Liver (tissue), 9 donors: ENCODE measurements around the gene LHFPL5. TPM values are rescaled to one million over a fixed set of nuclear protein-coding genes. Genes with fewer than 3 reads are reported as not detected.

Source experiments
- DNase-seq: peaks from one replicate; pipeline ENCODE4 v3.0.0-alpha.2; 2017; ENCODE audit warnings: low spot score
- H3K27ac ChIP-seq, 2 donors: one replicate each; pipeline ENCODE4 v1.7.0; 2013; ENCODE audit warnings: inconsistent platforms in 2 of 2, low read length in 2 of 2, control low read depth in 1 of 2, low read depth in 1 of 2, mild to moderate bottlenecking in 1 of 2
- H3K27me3 ChIP-seq, 4 donors: one replicate each; pipeline versions ENCODE4 v1.6.1 to v1.7.0; 2013; ENCODE audit warnings: low read length in 3 of 4, inconsistent platforms in 1 of 4, mild to moderate bottlenecking in 1 of 4, moderate library complexity in 1 of 4; ENCODE audit not compliant: control insufficient read depth in 4 of 4, insufficient read depth in 4 of 4
- H3K36me3 ChIP-seq, 4 donors: one replicate each; pipeline versions ENCODE4 v1.6.1 to v1.7.0; 2013; ENCODE audit warnings: low read length in 3 of 4, mild to moderate bottlenecking in 3 of 4, low read depth in 1 of 4, moderate library complexity in 1 of 4; ENCODE audit not compliant: control insufficient read depth in 4 of 4, insufficient read depth in 3 of 4
- H3K4me1 ChIP-seq, 4 donors: one replicate each; pipeline versions ENCODE4 v1.6.1 to v1.7.0; 2013; ENCODE audit warnings: low read length in 3 of 4, mild to moderate bottlenecking in 3 of 4, moderate library complexity in 1 of 4; ENCODE audit not compliant: control insufficient read depth in 4 of 4, insufficient read depth in 4 of 4
- H3K4me3 ChIP-seq, 3 donors: one replicate each; pipeline versions ENCODE4 v1.6.1 to v1.7.0; 2013; ENCODE audit warnings: low read length in 3 of 3, control low read depth in 1 of 3, low read depth in 1 of 3, mild to moderate bottlenecking in 1 of 3
- H3K9ac ChIP-seq, 2 donors: one replicate each; pipeline ENCODE4 v1.7.0; 2013; ENCODE audit warnings: low read length in 2 of 2, mild to moderate bottlenecking in 2 of 2, moderate library complexity in 2 of 2, control low read depth in 1 of 2, low read depth in 1 of 2
- H3K9me3 ChIP-seq, 4 donors: one replicate each; pipeline versions ENCODE4 v1.6.1 to v1.7.0; 2013; ENCODE audit warnings: low read length in 3 of 4; ENCODE audit not compliant: control insufficient read depth in 4 of 4
- EGR1 ChIP-seq, 2 donors: IDR thresholded peaks; 2 replicates each; pipeline ENCODE4 v1.6.1; 2016 to 2018; ENCODE audit warnings: antibody characterized with exemption in 2 of 2, low read depth in 2 of 2
- FOXA1 ChIP-seq: IDR thresholded peaks from 2 replicates; pipeline ENCODE4 v1.6.1; 2016; ENCODE audit warnings: antibody characterized with exemption
- FOXA2 ChIP-seq: IDR thresholded peaks from 2 replicates; pipeline ENCODE4 v1.6.1; 2016; ENCODE audit warnings: antibody characterized with exemption
- GABPA ChIP-seq, 2 donors: IDR thresholded peaks in 1 of 2; conservative IDR thresholded peaks in 1 of 2; 2 replicates each; pipeline ENCODE4 v1.6.1; 2016; ENCODE audit warnings: antibody characterized with exemption in 2 of 2, mild to moderate bottlenecking in 1 of 2, moderate library complexity in 1 of 2
- HNF4A ChIP-seq, 2 donors: conservative IDR thresholded peaks; 2 replicates each; pipeline ENCODE4 v1.6.1; 2016; ENCODE audit warnings: antibody characterized with exemption in 2 of 2, mild to moderate bottlenecking in 2 of 2
- HNF4G ChIP-seq: IDR thresholded peaks from 2 replicates; pipeline ENCODE4 v1.6.1; 2016; ENCODE audit warnings: antibody characterized with exemption
- JUND ChIP-seq, 2 donors: IDR thresholded peaks; 2 replicates each; pipeline ENCODE4 v1.6.1; 2016; ENCODE audit warnings: antibody characterized with exemption in 2 of 2
- NR2F2 ChIP-seq: IDR thresholded peaks from 2 replicates; pipeline ENCODE4 v1.6.1; 2016; ENCODE audit warnings: antibody characterized with exemption
- RAD21 ChIP-seq, 2 donors: IDR thresholded peaks; 2 replicates each; pipeline ENCODE4 v1.6.1; 2016; ENCODE audit warnings: antibody characterized with exemption in 2 of 2, mild to moderate bottlenecking in 2 of 2
- RXRA ChIP-seq, 2 donors: IDR thresholded peaks; 2 replicates each; pipeline ENCODE4 v1.6.1; 2017 to 2018; ENCODE audit warnings: antibody characterized with exemption in 2 of 2, mild to moderate bottlenecking in 1 of 2
- SP1 ChIP-seq: IDR thresholded peaks from 2 replicates; pipeline ENCODE4 v1.6.1; 2018; ENCODE audit warnings: antibody characterized with exemption, mild to moderate bottlenecking
- YY1 ChIP-seq: IDR thresholded peaks from 2 replicates; pipeline ENCODE4 v1.6.1; 2016; ENCODE audit warnings: antibody characterized with exemption, mild to moderate bottlenecking
- WGBS: extraction: QIAGEN DNeasy Blood & Tissue Kit; methylation state at CpG from one replicate; pipeline ENCODE4 v1.1.7; 2013; 5-methylcytosine and 5-hydroxymethylcytosine counted together
- polyA plus RNA-seq, 2 donors: library from polyadenylated mRNA; stranded (reverse) in 1 of 2; unstranded in 1 of 2; fragments of 200-250 nt in 1 of 2; fragments of >200 nt in 1 of 2; fragmentation: Nextera tagmentation in 1 of 2; extraction: Ambion mirVana in 1 of 2; gene quantifications; one replicate each; pipeline versions ENCODE4 v1.2.1 to v1.2.3, GENCODE V29; 2013 to 2015
- total RNA-seq, 2 donors: library from RNA; depleted of rRNA; stranded (reverse); fragments of >200 nt; gene quantifications; one replicate each; pipeline ENCODE4 v1.2.3, GENCODE V29; 2014
- TF ChIP-seq, protein P1 (sequence below): IDR thresholded peaks from 2 replicates; pipeline ENCODE4 v1.6.1; 2016; ENCODE audit warnings: antibody characterized with exemption, mild to moderate bottlenecking
- TF ChIP-seq, protein P2 (sequence below): IDR thresholded peaks from 2 replicates; pipeline ENCODE4 v1.6.1; 2016; ENCODE audit warnings: antibody characterized with exemption
- TF ChIP-seq, protein P3 (sequence below): fragments of 150-350 bp; IDR thresholded peaks from 2 replicates; pipeline ENCODE4 v1.5.1; 2017; ENCODE audit warnings: improper control_type of control experiment, low read depth, low read length; ENCODE audit not compliant: missing input control
- TF ChIP-seq, protein P4 (sequence below): IDR thresholded peaks from 2 replicates; pipeline ENCODE4 v1.6.1; 2016; ENCODE audit warnings: antibody characterized with exemption
- TF ChIP-seq, protein P5 (sequence below): IDR thresholded peaks from 2 replicates; pipeline ENCODE4 v1.6.1; 2016; ENCODE audit warnings: antibody characterized with exemption
- donor health status: healthy.
- donor health status: healthy.
- donor health status: healthy.
- donor health status: healthy.
- donor health status: healthy.

Gene LHFPL5
- total and polyA plus RNA-seq, 4 donors = not detected

DNA sequence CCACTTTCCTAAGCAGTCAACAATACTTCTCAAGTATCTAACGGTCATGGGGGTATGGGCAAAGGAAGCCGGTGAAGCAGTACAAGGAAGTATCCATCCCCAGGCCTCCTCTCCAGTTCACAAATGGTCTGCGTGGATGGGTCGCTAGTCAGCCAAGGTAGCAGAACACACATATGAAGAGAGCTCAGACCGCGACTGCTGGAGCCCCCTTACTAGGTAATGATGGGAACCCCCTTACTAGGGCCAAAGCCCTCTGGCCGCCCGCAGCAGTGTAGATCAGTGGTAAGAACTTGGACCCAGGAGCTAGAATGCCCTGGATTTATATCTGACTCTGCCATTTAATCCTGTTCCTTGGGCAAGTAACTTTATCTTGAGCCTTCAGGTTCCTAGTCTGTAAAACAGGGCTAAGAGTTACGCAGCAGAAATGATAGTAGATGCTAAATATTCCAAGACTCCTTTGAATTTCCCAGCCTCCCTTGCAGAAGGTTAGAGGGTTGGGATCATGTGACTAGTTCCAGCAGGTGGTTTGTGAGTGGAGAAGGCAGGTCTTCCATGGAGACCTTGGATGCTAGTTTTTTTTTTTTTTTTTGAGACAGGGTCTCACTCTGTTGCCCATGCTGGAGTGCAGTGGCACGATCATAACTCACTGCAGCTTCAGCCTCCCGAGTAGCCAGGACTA lies 30.9 kb upstream of the LHFPL5 start:
- no peak for DNase-seq
- no peak for TF ChIP-seq GABPA (IDR thresholded peaks at IDR 0.05 in 1 of 2, conservative IDR thresholded peaks at IDR 0.05 in 1 of 2)
- 86% methylated on average over 11 of the region's 11 CpGs for WGBS
- H3K27ac ChIP-seq = no peak overlapping the region
- no peaks in the 10 kb centered on the region for H3K27me3 ChIP-seq
- H3K4me1 ChIP-seq = peaks cover 0 to 6% (median 3%) of the 10 kb centered on the region in 4 donors
- H3K9ac ChIP-seq = no peak overlapping the region
- no peaks in the 10 kb centered on the region for H3K9me3 ChIP-seq
- no peaks in the 10 kb centered on the region for H3K36me3 ChIP-seq
- H3K4me3 ChIP-seq = no peak overlapping the region

DNA sequence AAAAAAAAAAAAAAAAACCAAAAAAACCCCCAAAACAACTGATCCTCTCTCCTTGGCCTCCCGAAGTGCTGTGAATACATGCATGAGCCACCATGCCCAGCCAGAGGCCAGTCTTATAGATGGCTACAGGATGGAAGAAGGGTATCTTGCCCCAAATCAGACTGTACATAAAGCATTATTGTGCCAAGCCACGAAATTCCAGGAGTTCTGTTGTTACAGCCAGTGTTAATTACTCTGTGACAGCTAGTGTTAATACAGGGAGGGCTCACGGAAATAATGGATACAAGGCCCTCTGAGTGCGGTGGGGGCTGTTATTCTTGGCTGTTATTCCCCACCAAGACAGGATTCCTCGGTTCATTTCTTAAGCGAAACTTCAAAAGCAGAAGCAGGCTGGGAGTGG lies 30.1 kb upstream of the LHFPL5 start:
- no peak overlapping the region for H3K27ac ChIP-seq
- 90% methylated on average over 6 of the region's 6 CpGs for WGBS
- no peak for TF ChIP-seq YY1
- TF ChIP-seq, protein P1, sequence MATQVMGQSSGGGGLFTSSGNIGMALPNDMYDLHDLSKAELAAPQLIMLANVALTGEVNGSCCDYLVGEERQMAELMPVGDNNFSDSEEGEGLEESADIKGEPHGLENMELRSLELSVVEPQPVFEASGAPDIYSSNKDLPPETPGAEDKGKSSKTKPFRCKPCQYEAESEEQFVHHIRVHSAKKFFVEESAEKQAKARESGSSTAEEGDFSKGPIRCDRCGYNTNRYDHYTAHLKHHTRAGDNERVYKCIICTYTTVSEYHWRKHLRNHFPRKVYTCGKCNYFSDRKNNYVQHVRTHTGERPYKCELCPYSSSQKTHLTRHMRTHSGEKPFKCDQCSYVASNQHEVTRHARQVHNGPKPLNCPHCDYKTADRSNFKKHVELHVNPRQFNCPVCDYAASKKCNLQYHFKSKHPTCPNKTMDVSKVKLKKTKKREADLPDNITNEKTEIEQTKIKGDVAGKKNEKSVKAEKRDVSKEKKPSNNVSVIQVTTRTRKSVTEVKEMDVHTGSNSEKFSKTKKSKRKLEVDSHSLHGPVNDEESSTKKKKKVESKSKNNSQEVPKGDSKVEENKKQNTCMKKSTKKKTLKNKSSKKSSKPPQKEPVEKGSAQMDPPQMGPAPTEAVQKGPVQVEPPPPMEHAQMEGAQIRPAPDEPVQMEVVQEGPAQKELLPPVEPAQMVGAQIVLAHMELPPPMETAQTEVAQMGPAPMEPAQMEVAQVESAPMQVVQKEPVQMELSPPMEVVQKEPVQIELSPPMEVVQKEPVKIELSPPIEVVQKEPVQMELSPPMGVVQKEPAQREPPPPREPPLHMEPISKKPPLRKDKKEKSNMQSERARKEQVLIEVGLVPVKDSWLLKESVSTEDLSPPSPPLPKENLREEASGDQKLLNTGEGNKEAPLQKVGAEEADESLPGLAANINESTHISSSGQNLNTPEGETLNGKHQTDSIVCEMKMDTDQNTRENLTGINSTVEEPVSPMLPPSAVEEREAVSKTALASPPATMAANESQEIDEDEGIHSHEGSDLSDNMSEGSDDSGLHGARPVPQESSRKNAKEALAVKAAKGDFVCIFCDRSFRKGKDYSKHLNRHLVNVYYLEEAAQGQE = no peak
- TF ChIP-seq, protein P2, sequence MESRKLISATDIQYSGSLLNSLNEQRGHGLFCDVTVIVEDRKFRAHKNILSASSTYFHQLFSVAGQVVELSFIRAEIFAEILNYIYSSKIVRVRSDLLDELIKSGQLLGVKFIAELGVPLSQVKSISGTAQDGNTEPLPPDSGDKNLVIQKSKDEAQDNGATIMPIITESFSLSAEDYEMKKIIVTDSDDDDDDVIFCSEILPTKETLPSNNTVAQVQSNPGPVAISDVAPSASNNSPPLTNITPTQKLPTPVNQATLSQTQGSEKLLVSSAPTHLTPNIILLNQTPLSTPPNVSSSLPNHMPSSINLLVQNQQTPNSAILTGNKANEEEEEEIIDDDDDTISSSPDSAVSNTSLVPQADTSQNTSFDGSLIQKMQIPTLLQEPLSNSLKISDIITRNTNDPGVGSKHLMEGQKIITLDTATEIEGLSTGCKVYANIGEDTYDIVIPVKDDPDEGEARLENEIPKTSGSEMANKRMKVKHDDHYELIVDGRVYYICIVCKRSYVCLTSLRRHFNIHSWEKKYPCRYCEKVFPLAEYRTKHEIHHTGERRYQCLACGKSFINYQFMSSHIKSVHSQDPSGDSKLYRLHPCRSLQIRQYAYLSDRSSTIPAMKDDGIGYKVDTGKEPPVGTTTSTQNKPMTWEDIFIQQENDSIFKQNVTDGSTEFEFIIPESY = no peak
- no peak for TF ChIP-seq SP1
- no peak for TF ChIP-seq FOXA2
- no peak for TF ChIP-seq RAD21 (IDR thresholded peaks at IDR 0.05)
- TF ChIP-seq, protein P3, sequence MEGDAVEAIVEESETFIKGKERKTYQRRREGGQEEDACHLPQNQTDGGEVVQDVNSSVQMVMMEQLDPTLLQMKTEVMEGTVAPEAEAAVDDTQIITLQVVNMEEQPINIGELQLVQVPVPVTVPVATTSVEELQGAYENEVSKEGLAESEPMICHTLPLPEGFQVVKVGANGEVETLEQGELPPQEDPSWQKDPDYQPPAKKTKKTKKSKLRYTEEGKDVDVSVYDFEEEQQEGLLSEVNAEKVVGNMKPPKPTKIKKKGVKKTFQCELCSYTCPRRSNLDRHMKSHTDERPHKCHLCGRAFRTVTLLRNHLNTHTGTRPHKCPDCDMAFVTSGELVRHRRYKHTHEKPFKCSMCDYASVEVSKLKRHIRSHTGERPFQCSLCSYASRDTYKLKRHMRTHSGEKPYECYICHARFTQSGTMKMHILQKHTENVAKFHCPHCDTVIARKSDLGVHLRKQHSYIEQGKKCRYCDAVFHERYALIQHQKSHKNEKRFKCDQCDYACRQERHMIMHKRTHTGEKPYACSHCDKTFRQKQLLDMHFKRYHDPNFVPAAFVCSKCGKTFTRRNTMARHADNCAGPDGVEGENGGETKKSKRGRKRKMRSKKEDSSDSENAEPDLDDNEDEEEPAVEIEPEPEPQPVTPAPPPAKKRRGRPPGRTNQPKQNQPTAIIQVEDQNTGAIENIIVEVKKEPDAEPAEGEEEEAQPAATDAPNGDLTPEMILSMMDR = no peak
- no peak for TF ChIP-seq HNF4A (conservative IDR thresholded peaks at IDR 0.05)
- TF ChIP-seq NR2F2 = no peak
- no peak for TF ChIP-seq HNF4G
- TF ChIP-seq EGR1 (IDR thresholded peaks at IDR 0.05; ENCODE audit: low read depth in 2 of 2) = no peak
- TF ChIP-seq, protein P4, sequence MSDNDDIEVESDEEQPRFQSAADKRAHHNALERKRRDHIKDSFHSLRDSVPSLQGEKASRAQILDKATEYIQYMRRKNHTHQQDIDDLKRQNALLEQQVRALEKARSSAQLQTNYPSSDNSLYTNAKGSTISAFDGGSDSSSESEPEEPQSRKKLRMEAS = no peak
- no peak for TF ChIP-seq JUND (IDR thresholded peaks at IDR 0.05)
- TF ChIP-seq, protein P5, sequence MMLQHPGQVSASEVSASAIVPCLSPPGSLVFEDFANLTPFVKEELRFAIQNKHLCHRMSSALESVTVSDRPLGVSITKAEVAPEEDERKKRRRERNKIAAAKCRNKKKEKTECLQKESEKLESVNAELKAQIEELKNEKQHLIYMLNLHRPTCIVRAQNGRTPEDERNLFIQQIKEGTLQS = no peak
- TF ChIP-seq RXRA (IDR thresholded peaks at IDR 0.05) = no peak
- no peak for TF ChIP-seq FOXA1
- no peaks in the 10 kb centered on the region for H3K36me3 ChIP-seq
- no peaks in the 10 kb centered on the region for H3K9me3 ChIP-seq
- no peak overlapping the region for H3K4me3 ChIP-seq
- DNase-seq = no peak
- peaks cover 0 to 6% (median 3%) of the 10 kb centered on the region in 4 donors for H3K4me1 ChIP-seq
- no peaks in the 10 kb centered on the region for H3K27me3 ChIP-seq
- H3K9ac ChIP-seq = no peak overlapping the region
